T1000 (cell line): Measurements from ENCODE around the gene SDR42E1.

Experiments used
- DNase-seq: peaks from one replicate; lab custom pipeline; 2025; ENCODE audit warnings: mixed read lengths; lab: John Stamatoyannopoulos, UW

The SDR42E1 gene

GRCh38 chr16:82011199-82011641, at the start of gene SDR42E1:
TSS of gene SDR42E1 (minus strand) at chr16:82011470. CDS start at chr16:82000858, 10,612 bp downstream.
- no peak for DNase-seq

GRCh38 chr16:82059983-82060421, 48.7 kb upstream of the SDR42E1 start:
- no peak for DNase-seq

GRCh38 chr16:82059161-82059982, 48.1 kb upstream of the SDR42E1 start:
- DNase-seq = no peak

- no peak for DNase-seq
Observed at GRCh38 chr16:82056550-82056896, 45.3 kb upstream of the SDR42E1 start.

- no peak for DNase-seq
Observed at GRCh38 chr16:82055728-82056549, 44.7 kb upstream of the SDR42E1 start.

- DNase-seq = no peak
Observed at GRCh38 chr16:82055117-82055516, 43.8 kb upstream of the SDR42E1 start.

- no peak for DNase-seq
Observed at GRCh38 chr16:82051656-82052055, 40.4 kb upstream of the SDR42E1 start.

- DNase-seq = no peak
Observed at GRCh38 chr16:82050909-82051357, 39.7 kb upstream of the SDR42E1 start.

- DNase-seq = no peak
Observed at GRCh38 chr16:82050506-82050905, 39.2 kb upstream of the SDR42E1 start.

GRCh38 chr16:82049484-82049883, 38.2 kb upstream of the SDR42E1 start:
- no peak for DNase-seq

- DNase-seq = no peak
Observed at GRCh38 chr16:82047787-82048186, 36.5 kb upstream of the SDR42E1 start.

- no peak for DNase-seq
Observed at GRCh38 chr16:82047374-82047773, 36.1 kb upstream of the SDR42E1 start.

- no peak for DNase-seq
Observed at GRCh38 chr16:82046941-82047340, 35.7 kb upstream of the SDR42E1 start.

- no peak for DNase-seq
Observed at GRCh38 chr16:82046541-82046940, 35.3 kb upstream of the SDR42E1 start.

GRCh38 chr16:82045465-82045864, 34.2 kb upstream of the SDR42E1 start:
- DNase-seq = no peak

- DNase-seq = no peak
Observed at GRCh38 chr16:82044585-82044911, 33.3 kb upstream of the SDR42E1 start.

GRCh38 chr16:82043680-82044584, 32.7 kb upstream of the SDR42E1 start:
- no peak for DNase-seq

GRCh38 chr16:82042846-82043245, 31.6 kb upstream of the SDR42E1 start:
- DNase-seq = no peak

- DNase-seq = no peak
Observed at GRCh38 chr16:82042144-82042543, 30.9 kb upstream of the SDR42E1 start.

- DNase-seq = no peak
Observed at GRCh38 chr16:82041542-82041941, 30.3 kb upstream of the SDR42E1 start.

- no peak for DNase-seq
Observed at GRCh38 chr16:82040296-82040695, 29.0 kb upstream of the SDR42E1 start.

- no peak for DNase-seq
Observed at GRCh38 chr16:82037666-82038065, 26.4 kb upstream of the SDR42E1 start.
